Right forelimb (tissue), 1 donor: ENCODE results near the gene PLCB1.
"Not testable (repeated sequence)": the region's sequence is repeated elsewhere in the genome, so short reads cannot be mapped to it uniquely, and the experiment has no call there.

Experiments
- DNase-seq: peaks from one replicate; pipeline ENCODE4 v3.0.0-alpha.2; 2018

The PLCB1 gene

DNA sequence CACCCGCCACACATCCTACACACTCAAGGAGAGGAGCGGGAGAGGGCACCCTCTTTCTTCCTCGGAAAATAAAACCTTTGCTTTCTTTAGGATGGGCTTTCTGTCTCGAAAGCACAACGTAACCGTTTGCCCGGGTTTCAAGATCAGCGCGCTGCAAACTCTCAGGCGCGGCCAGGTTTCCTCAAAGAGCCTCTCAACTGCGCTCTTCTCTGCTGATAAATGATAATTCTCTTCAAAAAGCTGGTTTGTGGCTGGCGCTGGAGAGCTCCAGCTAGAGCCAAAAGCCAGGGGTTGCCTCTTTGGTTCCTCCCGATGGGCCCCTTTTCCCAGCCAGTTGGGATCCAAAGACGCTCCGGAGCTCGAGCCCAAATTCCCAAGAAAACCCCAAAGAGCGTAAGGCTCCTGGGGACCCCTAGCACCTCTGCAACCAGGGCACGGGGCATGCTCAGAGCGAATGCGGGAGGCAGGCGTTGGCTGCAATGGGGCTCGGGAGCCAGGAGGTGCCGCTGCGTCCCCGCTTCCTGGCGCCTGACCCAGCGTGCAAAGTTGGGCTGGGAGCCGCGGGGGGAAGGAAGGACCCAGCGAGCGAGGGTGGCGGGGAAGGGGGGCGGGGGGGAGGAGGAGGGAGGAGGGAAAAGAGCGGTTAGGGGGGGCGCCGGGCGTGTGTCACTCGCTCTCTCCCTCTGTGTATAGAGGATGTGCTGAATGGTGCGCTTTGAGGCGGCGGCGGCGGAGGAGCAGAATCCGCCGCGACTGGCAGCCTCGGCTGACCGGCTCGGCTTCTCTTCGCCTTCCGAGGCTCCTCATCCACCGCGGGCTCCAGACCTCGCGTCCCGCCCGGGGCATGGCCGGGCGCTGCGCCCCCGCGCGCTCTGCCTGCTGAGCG is at the start of gene PLCB1:
PLCB1 (plus strand) TSS at position 669 of the 886 bp plus-strand sequence. CDS start 386 bp downstream, outside the sequence.
- peak; percentile 93 for DNase-seq

GRCh38 chr20:8082989-8083388 is 49.1 kb upstream of the PLCB1 start:
- no peak for DNase-seq

DNA sequence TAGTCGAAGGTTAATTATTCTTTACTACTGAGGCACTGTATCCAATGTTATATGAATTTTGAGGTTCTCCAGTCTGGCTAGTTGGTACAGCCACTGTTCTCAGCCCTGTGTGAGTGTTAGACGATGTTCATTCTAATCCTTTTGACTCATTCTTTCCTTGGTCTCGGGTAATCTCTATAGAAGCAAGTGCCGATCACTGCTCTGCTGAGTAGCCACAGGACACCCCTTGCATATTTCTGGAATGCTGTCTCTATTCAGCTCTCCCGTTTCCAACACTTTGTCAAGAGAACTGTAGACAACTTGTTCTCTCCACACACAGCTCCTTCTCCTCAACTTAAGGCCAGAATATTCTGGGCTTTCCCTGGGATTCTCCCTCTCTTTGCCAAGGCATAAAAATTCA is 42.4 kb upstream of the PLCB1 start:
- no peak for DNase-seq

GRCh38 chr20:8094415-8094818 is 37.6 kb upstream of the PLCB1 start:
- no peak for DNase-seq

DNA sequence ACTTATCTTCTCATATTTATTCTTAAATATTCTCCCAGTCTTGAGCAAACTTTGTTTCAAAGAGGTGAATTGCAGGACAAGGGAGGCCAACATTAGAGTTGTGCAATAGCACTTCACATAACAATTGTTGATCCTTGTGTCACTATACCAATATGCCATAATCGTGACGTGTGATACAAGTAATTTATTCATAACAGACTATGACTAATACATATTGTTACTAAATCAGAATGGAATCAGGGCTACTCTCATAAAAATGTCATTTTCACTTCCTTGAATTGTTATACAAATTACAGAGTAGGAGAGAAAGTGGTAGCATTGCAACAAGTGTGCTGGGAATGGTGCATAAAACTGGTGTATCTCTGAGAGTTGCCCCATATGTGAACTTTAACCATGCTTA is 37.2 kb upstream of the PLCB1 start:
- DNase-seq = no peak

DNA sequence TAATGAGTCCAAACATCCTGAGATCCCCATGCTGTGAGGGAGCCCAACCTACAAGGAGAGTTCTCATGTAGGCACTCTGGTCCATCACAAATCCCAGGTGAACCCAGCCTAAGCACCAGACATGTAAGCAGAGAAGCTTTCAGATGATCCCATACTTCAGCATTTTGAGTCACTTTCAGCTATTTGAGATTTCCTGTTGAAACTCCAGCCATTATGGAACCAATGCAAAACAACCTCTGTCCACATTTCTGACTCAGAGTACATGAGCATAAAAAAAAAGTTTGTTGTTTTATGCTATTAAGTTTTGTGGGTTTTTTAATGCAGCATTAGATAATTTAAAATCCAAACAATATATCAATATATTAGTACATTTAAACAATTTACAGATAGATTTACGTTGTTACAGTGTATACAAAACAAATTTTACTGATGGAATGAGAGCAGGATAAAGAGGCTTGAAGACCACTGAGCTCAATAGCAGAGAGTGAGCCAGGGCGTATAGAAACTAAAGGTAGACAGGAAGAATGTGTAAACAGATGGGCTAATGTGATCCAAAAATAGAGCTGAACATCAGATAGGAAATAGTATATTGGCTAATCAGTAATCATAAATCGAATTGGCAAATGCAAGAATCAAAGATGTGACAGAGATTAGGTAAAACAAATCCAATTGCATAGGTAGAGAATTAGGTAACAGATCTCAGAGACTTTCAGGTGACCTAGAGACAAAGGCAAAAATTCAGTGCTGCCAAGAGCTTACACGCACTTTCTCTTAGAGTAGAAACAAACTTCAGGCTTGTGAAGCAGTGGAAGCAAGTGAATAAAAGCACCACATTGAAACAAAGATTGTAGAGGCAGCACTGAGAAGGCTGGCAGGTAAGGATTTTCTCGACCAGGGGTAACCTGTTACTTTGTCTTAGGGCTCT is 36.2 kb upstream of the PLCB1 start:
- DNase-seq = no peak

- no peak for DNase-seq
Measured at GRCh38 chr20:8097307-8097706, 34.8 kb upstream of the PLCB1 start.

GRCh38 chr20:8104252-8104651 is 27.8 kb upstream of the PLCB1 start:
- no peak for DNase-seq

DNA sequence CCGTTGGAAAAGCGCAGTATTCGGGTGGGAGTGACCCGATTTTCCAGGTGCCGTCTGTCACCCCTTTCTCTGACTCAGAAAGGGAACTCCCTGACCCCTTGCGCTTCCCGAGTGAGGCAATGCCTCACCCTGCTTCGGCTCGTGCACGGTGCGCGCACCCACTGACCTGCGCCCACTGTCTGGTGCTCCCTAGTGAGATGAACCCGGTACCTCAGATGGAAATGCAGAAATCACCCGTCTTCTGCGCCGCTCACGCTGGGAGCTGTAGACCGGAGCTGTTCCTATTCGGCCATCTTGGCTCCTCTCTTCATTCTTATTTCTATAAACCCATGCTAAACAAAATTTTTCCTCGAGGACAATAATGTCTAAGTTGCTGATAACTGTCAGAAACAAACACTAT is 17.5 kb upstream of the PLCB1 start:
- DNase-seq = not testable (repeated sequence)

GRCh38 chr20:8115436-8115835 is 16.6 kb upstream of the PLCB1 start:
- DNase-seq = no peak

DNA sequence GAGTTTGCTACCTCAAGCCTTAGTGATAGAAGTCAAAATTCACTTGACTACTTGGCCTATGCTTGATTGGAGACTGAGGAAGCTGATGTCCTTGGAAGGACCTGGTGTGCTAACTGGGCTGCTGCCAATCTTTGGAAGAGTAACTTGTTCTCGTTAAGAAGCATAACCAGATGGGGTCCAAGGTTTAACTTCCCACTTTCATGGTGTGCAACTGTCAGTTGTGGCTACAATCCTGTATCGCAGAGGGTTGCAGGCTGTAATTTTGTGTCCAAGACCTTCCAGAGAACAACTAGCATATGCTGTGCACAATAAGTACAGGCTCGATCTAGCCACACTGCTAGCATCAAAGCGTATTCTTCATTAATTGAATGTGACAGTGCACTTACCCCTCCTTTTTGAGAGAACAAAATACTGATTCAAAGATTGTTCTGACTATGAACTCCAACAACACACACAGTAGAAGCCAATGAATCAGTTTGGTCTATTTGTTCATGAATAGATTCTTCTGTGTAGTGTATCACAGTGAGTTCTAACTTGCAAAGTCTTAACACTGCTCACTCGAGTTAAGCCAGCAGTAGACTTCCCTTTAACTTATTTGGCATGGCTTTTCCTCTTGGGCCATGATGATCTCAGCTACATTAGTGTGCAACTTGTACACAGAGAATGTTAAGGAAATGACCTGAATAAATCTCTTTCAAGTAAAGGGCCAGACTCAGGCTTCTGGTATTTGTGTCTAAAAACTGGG is 15.8 kb upstream of the PLCB1 start:
- no peak for DNase-seq

DNA sequence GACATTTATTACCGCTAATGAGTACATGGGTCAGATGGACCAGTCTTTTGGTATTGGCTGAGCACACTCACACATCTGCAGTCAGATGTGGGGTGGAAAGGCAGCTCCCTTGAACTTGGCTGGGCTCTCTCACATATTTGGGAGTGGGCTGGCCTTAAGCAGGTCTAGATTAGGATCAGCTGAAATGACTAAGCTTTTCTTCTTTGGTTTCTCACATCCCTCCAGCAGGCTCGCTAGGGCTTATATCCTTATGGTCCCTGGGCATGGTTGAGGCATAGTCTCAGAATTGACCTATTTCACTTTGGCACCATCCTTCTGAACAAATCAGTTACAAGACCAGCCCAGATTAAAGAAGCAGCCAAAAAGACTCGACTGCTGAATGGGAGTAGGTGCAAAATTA is 14.4 kb upstream of the PLCB1 start:
- DNase-seq = no peak

GRCh38 chr20:8118039-8118438 is 14.0 kb upstream of the PLCB1 start:
- no peak for DNase-seq

GRCh38 chr20:8118760-8119159 is 13.3 kb upstream of the PLCB1 start:
- DNase-seq = no peak

- DNase-seq = no peak
Measured at GRCh38 chr20:8121666-8122065, 10.4 kb upstream of the PLCB1 start.

DNA sequence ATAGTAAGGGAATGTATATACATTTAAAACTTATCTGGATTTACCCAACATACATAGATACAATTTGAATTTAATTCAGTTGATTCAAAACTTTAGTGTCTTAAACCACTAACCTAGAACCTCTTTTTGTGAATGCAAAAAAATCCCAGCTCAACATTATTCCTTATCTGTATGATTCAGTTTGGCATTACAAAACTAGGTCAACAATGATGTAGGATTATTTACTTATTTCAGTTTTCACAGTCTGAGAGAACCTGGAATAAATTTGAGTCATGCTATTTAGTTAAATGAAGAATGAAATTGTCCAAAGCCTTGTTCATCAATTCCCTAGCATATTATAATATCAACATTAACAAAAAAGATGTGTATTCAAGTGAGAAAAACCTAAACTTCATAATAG is 7.4 kb upstream of the PLCB1 start:
- DNase-seq = no peak

- DNase-seq = no peak
Measured at GRCh38 chr20:8126181-8126580, 5.9 kb upstream of the PLCB1 start.

- no peak for DNase-seq
Measured at GRCh38 chr20:8126841-8127378, 5.2 kb upstream of the PLCB1 start.

GRCh38 chr20:8127553-8128255 is 4.4 kb upstream of the PLCB1 start:
- no peak for DNase-seq

DNA sequence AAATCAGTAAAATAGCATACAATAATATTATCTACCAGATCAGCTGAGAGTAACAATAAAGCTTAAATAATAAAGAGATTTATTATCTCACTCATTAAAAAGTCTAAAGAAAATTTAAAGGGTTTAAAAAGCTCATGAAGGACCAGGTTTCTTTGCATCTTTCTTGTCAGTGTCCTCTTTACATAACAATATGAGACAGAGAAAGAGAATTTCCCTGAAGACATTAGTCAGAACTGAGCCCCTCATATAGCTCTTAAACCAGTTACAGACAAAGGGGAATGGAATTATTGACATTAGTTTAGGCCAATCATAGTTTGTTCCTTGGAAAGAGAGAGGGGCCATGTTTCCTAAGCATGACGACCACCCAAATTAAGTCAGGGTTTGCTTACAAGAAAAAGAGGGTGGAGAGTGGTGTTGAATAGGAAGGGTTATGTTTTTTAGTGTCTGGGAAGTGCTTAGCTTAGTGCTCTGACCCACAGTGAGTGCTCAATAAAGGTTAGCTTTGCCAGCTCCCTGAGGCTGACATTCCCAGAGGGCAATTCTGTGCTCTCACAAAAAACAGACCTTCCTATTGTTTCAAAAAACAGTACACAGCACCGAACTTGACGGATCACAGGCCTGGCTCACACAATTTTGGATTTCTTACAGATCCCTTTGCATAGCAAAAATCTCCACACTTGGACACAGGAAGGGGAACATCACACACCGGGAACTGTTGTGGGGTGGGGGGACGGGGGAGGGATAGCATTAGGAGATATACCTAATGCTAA is 3.6 kb upstream of the PLCB1 start:
- DNase-seq = no peak
